ENCODE results near the gene FAM228A.

- TF ChIP-seq BHLHE40 (IDR thresholded peaks at IDR 0.05; ENCODE audit: borderline replicate concordance) (no peak), PKNOX1 (IDR thresholded peaks at IDR 0.05) (no peak), SP1 (IDR thresholded peaks at IDR 0.05) (no peak), FOXA1 (IDR thresholded peaks at IDR 0.05) (no peak), FOXK2 (IDR thresholded peaks at IDR 0.05) (no peak), HDGF (IDR thresholded peaks at IDR 0.05; ENCODE audit: borderline replicate concordance) (no peak), FOXM1 (IDR thresholded peaks at IDR 0.05; ENCODE audit: borderline replicate concordance) (no peak)
Measured at GRCh38 chr2:24205131-24205530, 30.3 kb downstream of the FAM228A start.
